CD4-positive, alpha-beta T cell treated with Interleukin-1 beta for 1 hour (primary cell): ENCODE results near the gene IFT122.
A peak's percentile ranks its signal among the peaks of the same experiment; 100 is the strongest.
"Not testable (repeated sequence)": the region's sequence is repeated elsewhere in the genome, so short reads cannot be mapped to it uniquely, and the experiment has no call there.

Experiments used
- DNase-seq, 2 donors: peaks; one replicate each; pipeline ENCODE4 v3.0.0-alpha.2; 2020 to 2022

IFT122 gene

GRCh38 chr3:129481225-129481765, 41.3 kb downstream of the IFT122 start:
- DNase-seq: not testable (repeated sequence)

- peak; percentile 62 to 73 for DNase-seq
These were observed 41.8 kb downstream of the IFT122 start for GRCh38 chr3:129481766-129482332.

- DNase-seq: no peak
These were observed 42.7 kb downstream of the IFT122 start for GRCh38 chr3:129482721-129483120.

GRCh38 chr3:129483870-129484269, 43.8 kb downstream of the IFT122 start:
- no peak for DNase-seq

GRCh38 chr3:129485146-129485545, 45.1 kb downstream of the IFT122 start:
- DNase-seq: not testable (repeated sequence)

- DNase-seq: peak in 1 of 2 donors; percentile 17
These were observed 46.0 kb downstream of the IFT122 start for GRCh38 chr3:129485721-129486663.

- no peak for DNase-seq
These were observed 46.6 kb downstream of the IFT122 start for GRCh38 chr3:129486664-129487035.

GRCh38 chr3:129487183-129487867, 47.3 kb downstream of the IFT122 start:
- no peak for DNase-seq

- not testable (repeated sequence) for DNase-seq
These were observed 47.9 kb downstream of the IFT122 start for GRCh38 chr3:129487868-129488335.

GRCh38 chr3:129489258-129489657, 49.2 kb downstream of the IFT122 start:
- peak in 1 of 2 donors; percentile 5 for DNase-seq

GRCh38 chr3:129490273-129490675, 50.2 kb downstream of the IFT122 start:
- peak; percentile 64 to 81 for DNase-seq

- not testable (repeated sequence) for DNase-seq
These were observed 51.1 kb downstream of the IFT122 start for GRCh38 chr3:129491077-129491476.

GRCh38 chr3:129491794-129492193, 51.8 kb downstream of the IFT122 start:
- peak in 1 of 2 donors; percentile 17 for DNase-seq

- DNase-seq: no peak
These were observed 52.7 kb downstream of the IFT122 start for GRCh38 chr3:129492691-129493090.

- DNase-seq: no peak
These were observed 53.2 kb downstream of the IFT122 start for GRCh38 chr3:129493206-129493605.

GRCh38 chr3:129494499-129494898, 54.5 kb downstream of the IFT122 start:
- DNase-seq: not testable (repeated sequence)

GRCh38 chr3:129495006-129495639, 55.1 kb downstream of the IFT122 start:
- DNase-seq: not testable (repeated sequence)

GRCh38 chr3:129497876-129498275, 57.9 kb downstream of the IFT122 start:
- DNase-seq: not testable (repeated sequence)

- DNase-seq: not testable (repeated sequence)
These were observed 58.8 kb downstream of the IFT122 start for GRCh38 chr3:129498603-129499488.

- DNase-seq: not testable (repeated sequence)
These were observed 59.7 kb downstream of the IFT122 start for GRCh38 chr3:129499604-129500333.

GRCh38 chr3:129500334-129500658, 60.3 kb downstream of the IFT122 start:
- no peak for DNase-seq
